CD8-positive, alpha-beta memory T cell (primary cell): ENCODE measurements around the gene NTN4. TPM values are rescaled to one million over a fixed set of nuclear protein-coding genes. Genes with fewer than 3 reads are reported as not detected.

Experiments
- CTCF ChIA-PET: fragments of 350-600 bp; sonication (Branson Sonifier 250); formaldehyde crosslinking; loops from one replicate; lab custom pipeline; 2021; ENCODE audit warnings: antibody characterized with exemption; lab: Charles Lee
- POLR2A ChIA-PET: fragments of 350-600 bp; sonication (Branson Sonifier 250); formaldehyde crosslinking; loops from one replicate; lab custom pipeline; 2021; ENCODE audit warnings: antibody characterized with exemption; lab: Charles Lee
- DNase-seq, 5 donors: peaks; one replicate each; pipeline versions ENCODE4 v3.0.0 to v3.0.0-alpha.2; 2020 to 2022; ENCODE audit warnings: mixed read lengths in 1 of 5
- H3K27ac ChIP-seq: one replicate; pipeline ENCODE4 v1.7.0; 2013; ENCODE audit warnings: low read depth, mild to moderate bottlenecking, low read length, moderate library complexity
- H3K27me3 ChIP-seq: 2 replicates; pipeline ENCODE4 v1.7.0; 2013; ENCODE audit warnings: low read length, mild to moderate bottlenecking; ENCODE audit not compliant: insufficient read depth, poor library complexity, severe bottlenecking
- H3K36me3 ChIP-seq: 2 replicates; pipeline ENCODE4 v1.7.0; 2013; ENCODE audit warnings: mild to moderate bottlenecking, low read length, moderate library complexity; ENCODE audit not compliant: insufficient read depth
- H3K4me1 ChIP-seq: 2 replicates; pipeline ENCODE4 v1.7.0; 2013; ENCODE audit warnings: mild to moderate bottlenecking, low read length, moderate library complexity; ENCODE audit not compliant: insufficient read depth
- H3K4me3 ChIP-seq: 2 replicates; pipeline ENCODE4 v1.7.0; 2013; ENCODE audit warnings: mild to moderate bottlenecking, low read length
- H3K9me3 ChIP-seq: 2 replicates; pipeline ENCODE4 v1.7.0; 2013; ENCODE audit warnings: mild to moderate bottlenecking, low read length
- H3K27ac Mint-ChIP-seq, 8 donors: one replicate each; pipeline ENCODE4 v1.8.0; 2020 to 2021; ENCODE audit warnings: mixed read lengths in 8 of 8, mild to moderate bottlenecking in 6 of 8, inconsistent platforms in 3 of 8, moderate library complexity in 3 of 8
- H3K27me3 Mint-ChIP-seq, 2 donors: one replicate each; pipeline ENCODE4 v1.8.0; 2020 to 2021; ENCODE audit warnings: mixed read lengths in 2 of 2, mild to moderate bottlenecking in 1 of 2, moderate library complexity in 1 of 2
- H3K36me3 Mint-ChIP-seq, 3 donors: one replicate each; pipeline ENCODE4 v1.8.0; 2020 to 2021; ENCODE audit warnings: mixed read lengths in 3 of 3, inconsistent platforms in 1 of 3, mild to moderate bottlenecking in 1 of 3
- H3K4me1 Mint-ChIP-seq, 3 donors: one replicate each; pipeline ENCODE4 v1.8.0; 2020 to 2021; ENCODE audit warnings: mixed read lengths in 3 of 3, inconsistent platforms in 1 of 3, mild to moderate bottlenecking in 1 of 3
- H3K4me3 Mint-ChIP-seq, 7 donors: one replicate each; pipeline ENCODE4 v1.8.0; 2020 to 2021; ENCODE audit warnings: mixed read lengths in 7 of 7, mild to moderate bottlenecking in 6 of 7, moderate library complexity in 4 of 7, inconsistent platforms in 2 of 7
- H3K9me3 Mint-ChIP-seq, 5 donors: one replicate each; pipeline ENCODE4 v1.8.0; 2020 to 2022; ENCODE audit warnings: mixed read lengths in 5 of 5, mild to moderate bottlenecking in 3 of 5, moderate library complexity in 2 of 5, inconsistent platforms in 1 of 5
- polyA plus RNA-seq: library from polyadenylated mRNA; unstranded; fragments of 300-500 nt; fragmentation: Illumina TruSeq; gene quantifications from one replicate; pipeline ENCODE4 v1.2.3, GENCODE V29; 2021
- total RNA-seq, 2 experiments: library from RNA; stranded (reverse); gene quantifications; one replicate each; pipeline ENCODE4 v1.2.3, GENCODE V29; 2021

NTN4 gene
- total and polyA plus RNA-seq, 3 experiments from 2014 or later = 4.2 TPM; not detected in 2

DNA sequence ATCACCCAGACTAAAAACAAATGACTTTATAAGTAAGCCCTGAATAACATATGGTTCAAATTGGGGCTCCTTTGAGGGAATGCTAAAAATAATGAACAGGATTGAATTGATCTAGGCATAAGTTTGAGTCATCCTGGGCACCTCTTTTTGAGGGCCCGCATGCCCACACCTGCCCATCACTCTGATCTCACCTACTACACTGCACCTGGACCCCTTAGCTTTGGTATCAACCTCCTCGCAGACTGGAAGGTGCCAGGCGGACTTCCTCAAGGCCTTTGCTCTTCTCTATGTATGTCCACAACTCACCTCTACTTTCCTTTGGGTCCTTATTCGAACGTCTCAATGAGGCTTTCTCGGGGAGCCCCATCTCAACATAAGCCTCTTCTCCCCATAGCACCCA, 17.2 kb downstream of the NTN4 start:
- CTCF ChIA-PET = no interaction called here
- H3K27me3 ChIP-seq = no peaks in the 10 kb centered on the region
- no peak overlapping the region for H3K27ac Mint-ChIP-seq
- no peak for DNase-seq
- peaks cover 0 to 9% (median 3%) of the 10 kb centered on the region in 5 donors for H3K9me3 Mint-ChIP-seq
- H3K4me1 ChIP-seq = no peaks in the 10 kb centered on the region
- no peak overlapping the region for H3K27ac ChIP-seq
- no peaks in the 10 kb centered on the region for H3K9me3 ChIP-seq
- H3K4me1 Mint-ChIP-seq = no peaks in the 10 kb centered on the region
- no peak overlapping the region for H3K4me3 Mint-ChIP-seq
- H3K36me3 ChIP-seq = no peaks in the 10 kb centered on the region
- peaks cover 6 to 53% of the 10 kb centered on the region in 2 donors for H3K27me3 Mint-ChIP-seq
- H3K4me3 ChIP-seq = no peak overlapping the region
- H3K36me3 Mint-ChIP-seq = peaks cover 0 to 38% (median 2%) of the 10 kb centered on the region in 3 donors
- POLR2A ChIA-PET = no interaction called here

DNA sequence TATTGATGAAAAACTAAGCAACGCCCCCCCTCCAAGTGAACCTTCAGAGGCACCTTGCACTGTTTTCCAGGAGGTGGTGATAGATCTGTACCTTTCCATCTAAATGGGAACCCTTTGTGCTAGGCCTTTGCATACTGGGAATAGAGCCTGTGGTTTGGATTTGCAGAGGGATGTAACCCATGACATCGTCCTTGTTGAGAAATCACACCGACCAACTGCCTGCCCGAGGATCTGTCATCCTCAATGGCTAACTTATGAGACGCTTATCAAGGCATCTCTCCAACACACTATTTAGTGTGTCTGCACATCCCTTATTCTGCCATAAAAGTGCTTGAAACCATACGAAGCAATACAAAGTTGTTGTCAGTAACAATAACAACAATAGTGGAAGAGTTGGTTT, 22.9 kb downstream of the NTN4 start:
- Histone ChIP-seq H3K4me1 (no peaks in the 10 kb centered on the region), H3K36me3 (no peaks in the 10 kb centered on the region), H3K9me3 (no peaks in the 10 kb centered on the region), H3K4me3 (no peak overlapping the region), H3K27ac (no peak overlapping the region), H3K27me3 (no peaks in the 10 kb centered on the region)
- H3K4me1 Mint-ChIP-seq = no peaks in the 10 kb centered on the region
- peaks cover 0 to 14% (median 2%) of the 10 kb centered on the region in 3 donors for H3K36me3 Mint-ChIP-seq
- CTCF ChIA-PET = no interaction called here
- POLR2A ChIA-PET = no interaction called here
- H3K27me3 Mint-ChIP-seq = peaks cover 1 to 58% of the 10 kb centered on the region in 2 donors
- no peak overlapping the region for H3K27ac Mint-ChIP-seq
- DNase-seq = no peak
- H3K9me3 Mint-ChIP-seq = no peaks in the 10 kb centered on the region
- H3K4me3 Mint-ChIP-seq = no peak overlapping the region

DNA sequence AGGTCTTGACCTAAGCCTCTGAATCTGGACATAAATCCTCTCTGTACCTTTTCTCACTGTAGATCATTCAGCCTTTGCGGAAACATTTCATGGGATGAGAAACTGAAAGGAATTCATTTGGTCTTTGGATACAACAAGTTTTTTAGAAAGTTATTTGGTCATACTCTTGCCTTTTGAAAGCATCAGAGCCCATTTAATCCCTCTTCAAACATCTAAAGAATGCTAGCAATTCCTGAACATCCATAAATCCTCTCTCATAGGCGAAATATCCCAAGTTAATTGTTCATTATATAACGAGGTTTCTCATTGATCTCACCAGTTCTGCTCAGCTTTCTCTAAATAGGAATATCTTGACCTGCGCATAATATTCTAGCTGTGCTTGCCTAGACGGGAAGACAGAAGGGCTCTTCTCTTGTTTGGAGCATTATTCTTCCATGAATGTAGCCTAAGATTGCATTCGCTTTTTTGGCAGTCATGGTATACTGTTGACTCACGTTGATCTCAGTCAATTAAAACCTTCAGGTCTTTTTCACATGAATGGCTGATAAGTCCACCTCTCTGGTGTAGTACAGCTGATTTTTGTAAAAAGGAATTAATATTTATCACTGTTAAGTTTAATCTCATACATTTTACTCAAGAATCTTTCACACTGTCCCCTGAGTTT, 24.1 kb downstream of the NTN4 start:
- no peaks in the 10 kb centered on the region for H3K4me1 Mint-ChIP-seq

DNA sequence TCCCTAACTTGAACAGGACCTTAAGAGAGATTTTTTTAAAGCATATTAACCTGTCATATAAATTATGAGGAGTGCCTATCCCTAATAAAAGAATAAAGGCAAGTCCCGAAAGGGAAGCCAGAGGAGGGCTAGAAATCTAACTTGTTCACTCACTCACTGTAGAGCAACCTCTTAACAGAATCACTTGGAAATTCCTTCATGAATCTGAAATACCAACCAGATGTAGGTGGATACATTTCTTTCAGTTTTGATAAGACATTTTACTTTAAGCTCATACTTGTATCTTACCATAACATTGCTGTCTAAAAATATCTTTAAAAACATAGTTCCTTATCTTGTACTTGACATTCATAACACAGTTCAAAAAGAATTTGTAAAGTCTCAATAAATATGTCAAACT, 25.7 kb downstream of the NTN4 start:
- Mint-ChIP-seq H3K27me3 (peaks cover 4 to 60% of the 10 kb centered on the region in 2 donors), H3K36me3 (peaks cover 0 to 5% (median 0%) of the 10 kb centered on the region in 3 donors)

More for the DNA sequence above, 24.1 kb downstream of the NTN4 start:
- no peaks in the 10 kb centered on the region for H3K9me3 ChIP-seq
- no peak overlapping the region for H3K27ac ChIP-seq
- Mint-ChIP-seq H3K27ac (no peak overlapping the region), H3K4me3 (no peak overlapping the region), H3K27me3 (peaks cover 3 to 56% of the 10 kb centered on the region in 2 donors), H3K9me3 (no peaks in the 10 kb centered on the region), H3K36me3 (peaks cover 0 to 10% (median 0%) of the 10 kb centered on the region in 3 donors)
- H3K27me3 ChIP-seq = no peaks in the 10 kb centered on the region
- DNase-seq = no peak
- ChIA-PET CTCF (no interaction called here), POLR2A (no interaction called here)
- H3K36me3 ChIP-seq = no peaks in the 10 kb centered on the region
- no peaks in the 10 kb centered on the region for H3K4me1 ChIP-seq
- H3K4me3 ChIP-seq = no peak overlapping the region

DNA sequence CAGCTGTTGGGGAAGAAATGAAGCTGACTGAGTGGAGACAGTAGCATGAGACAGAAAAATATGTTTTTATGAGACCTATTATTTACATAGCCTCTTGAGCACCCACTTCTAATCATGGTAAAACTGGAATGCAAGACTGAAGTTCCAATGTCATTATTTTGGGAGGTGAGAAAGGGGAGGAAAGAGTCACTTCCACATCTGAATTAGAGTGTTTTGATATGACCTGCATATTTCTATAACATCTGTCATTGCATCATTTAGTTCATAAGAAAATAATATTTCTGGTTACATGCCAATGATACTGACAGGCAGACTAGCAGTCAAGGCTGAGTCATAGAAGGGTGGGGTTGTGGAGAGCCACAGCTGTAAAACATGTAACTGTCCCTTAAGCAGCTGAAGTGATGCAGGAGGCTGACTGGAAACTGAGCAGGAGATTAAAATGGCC, 26.7 kb downstream of the NTN4 start:
- DNase-seq = no peak
- Mint-ChIP-seq H3K9me3 (no peaks in the 10 kb centered on the region), H3K27ac (no peak overlapping the region), H3K4me3 (no peak overlapping the region), H3K27me3 (peaks cover 4 to 55% of the 10 kb centered on the region in 2 donors), H3K4me1 (no peaks in the 10 kb centered on the region), H3K36me3 (no peaks in the 10 kb centered on the region)
- H3K27ac ChIP-seq = no peak overlapping the region
- no peaks in the 10 kb centered on the region for H3K27me3 ChIP-seq
- CTCF ChIA-PET = no interaction called here
- H3K9me3 ChIP-seq = no peaks in the 10 kb centered on the region
- H3K4me3 ChIP-seq = no peak overlapping the region
- POLR2A ChIA-PET = no interaction called here
- H3K4me1 ChIP-seq = no peaks in the 10 kb centered on the region
- H3K36me3 ChIP-seq = no peaks in the 10 kb centered on the region

More for the DNA sequence above, 25.7 kb downstream of the NTN4 start:
- Histone ChIP-seq H3K4me3 (no peak overlapping the region), H3K36me3 (no peaks in the 10 kb centered on the region), H3K4me1 (no peaks in the 10 kb centered on the region), H3K9me3 (no peaks in the 10 kb centered on the region), H3K27ac (no peak overlapping the region), H3K27me3 (no peaks in the 10 kb centered on the region)
- Mint-ChIP-seq H3K4me1 (no peaks in the 10 kb centered on the region), H3K9me3 (no peaks in the 10 kb centered on the region), H3K4me3 (no peak overlapping the region), H3K27ac (no peak overlapping the region)
- ChIA-PET CTCF (no interaction called here), POLR2A (interaction anchor here (0.6 kb wide), 1 partner anchor 39 kb away, joined by 4 read pairs; no protein-coding TSS in a partner anchor)
- no peak for DNase-seq

DNA sequence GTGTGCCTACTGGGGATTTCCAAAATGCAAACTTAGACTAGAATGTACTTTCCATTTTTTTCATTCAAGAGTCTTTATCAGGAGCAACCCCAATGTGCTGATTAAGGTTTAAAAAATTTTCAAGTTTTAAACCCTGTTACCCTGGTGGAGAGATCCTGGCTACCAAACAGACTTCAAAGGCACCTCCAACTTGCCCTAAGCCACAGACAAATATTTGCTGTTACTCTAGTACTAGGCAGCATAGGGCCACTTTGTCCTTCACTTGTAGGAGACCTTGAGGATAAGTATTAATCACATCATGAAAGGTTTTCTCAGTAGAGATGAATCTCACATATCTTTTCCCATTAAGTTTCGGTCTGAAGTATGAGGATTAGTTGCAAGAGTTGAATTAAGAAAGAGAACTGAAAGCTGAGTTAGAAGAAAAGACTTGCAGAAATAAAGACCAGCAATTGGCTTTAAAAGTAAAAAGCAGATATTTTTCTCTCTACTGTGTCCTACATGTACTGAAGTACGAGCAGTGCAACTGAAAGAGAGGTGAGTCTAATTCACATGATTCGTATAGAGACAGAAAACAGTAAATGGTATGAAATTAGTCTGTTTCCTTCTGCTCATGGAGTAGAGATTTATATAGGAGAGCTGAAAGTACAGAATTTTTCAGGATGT, 28.3 kb downstream of the NTN4 start:
- Mint-ChIP-seq H3K36me3 (no peaks in the 10 kb centered on the region), H3K27me3 (peaks cover 6 to 43% of the 10 kb centered on the region in 2 donors), H3K27ac (no peak overlapping the region), H3K4me1 (no peaks in the 10 kb centered on the region), H3K4me3 (no peak overlapping the region), H3K9me3 (no peaks in the 10 kb centered on the region)
- Histone ChIP-seq H3K4me1 (no peaks in the 10 kb centered on the region), H3K27ac (no peak overlapping the region), H3K4me3 (no peak overlapping the region), H3K9me3 (no peaks in the 10 kb centered on the region), H3K36me3 (no peaks in the 10 kb centered on the region), H3K27me3 (no peaks in the 10 kb centered on the region)
- POLR2A ChIA-PET = no interaction called here
- no peak for DNase-seq
- CTCF ChIA-PET = no interaction called here

DNA sequence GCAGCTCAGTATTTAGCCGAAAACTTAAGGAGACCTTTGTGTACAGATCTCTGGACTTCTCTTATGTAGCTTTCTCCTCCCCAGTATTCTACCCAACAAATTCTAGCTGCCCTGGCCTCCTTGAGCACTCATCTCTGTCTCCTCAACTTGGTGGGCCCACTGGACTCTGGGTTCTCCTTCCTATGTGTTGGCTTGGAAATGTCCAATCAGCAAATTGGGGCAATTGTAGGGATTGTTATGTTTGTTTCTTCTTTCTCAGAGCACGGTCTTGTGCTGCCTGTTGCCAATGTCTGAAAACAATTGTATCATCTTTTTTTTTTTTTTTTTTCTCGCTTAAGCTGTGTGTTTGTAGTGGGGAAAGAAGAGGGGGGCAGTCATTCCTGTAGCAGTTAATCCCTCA, 30.2 kb downstream of the NTN4 start:
- H3K9me3 ChIP-seq = no peaks in the 10 kb centered on the region
- Mint-ChIP-seq H3K9me3 (no peaks in the 10 kb centered on the region), H3K27ac (no peak overlapping the region), H3K4me1 (no peaks in the 10 kb centered on the region), H3K27me3 (peaks cover 5 to 39% of the 10 kb centered on the region in 2 donors), H3K36me3 (no peaks in the 10 kb centered on the region), H3K4me3 (no peak overlapping the region)
- H3K27me3 ChIP-seq = no peaks in the 10 kb centered on the region
- H3K36me3 ChIP-seq = no peaks in the 10 kb centered on the region
- ChIA-PET CTCF (interaction anchor here (1.4 kb wide), 1 partner anchor 10 kb away, joined by 3 read pairs; no protein-coding TSS in a partner anchor), POLR2A (no interaction called here)
- H3K4me3 ChIP-seq = no peak overlapping the region
- no peak overlapping the region for H3K27ac ChIP-seq
- no peak for DNase-seq
- no peaks in the 10 kb centered on the region for H3K4me1 ChIP-seq

DNA sequence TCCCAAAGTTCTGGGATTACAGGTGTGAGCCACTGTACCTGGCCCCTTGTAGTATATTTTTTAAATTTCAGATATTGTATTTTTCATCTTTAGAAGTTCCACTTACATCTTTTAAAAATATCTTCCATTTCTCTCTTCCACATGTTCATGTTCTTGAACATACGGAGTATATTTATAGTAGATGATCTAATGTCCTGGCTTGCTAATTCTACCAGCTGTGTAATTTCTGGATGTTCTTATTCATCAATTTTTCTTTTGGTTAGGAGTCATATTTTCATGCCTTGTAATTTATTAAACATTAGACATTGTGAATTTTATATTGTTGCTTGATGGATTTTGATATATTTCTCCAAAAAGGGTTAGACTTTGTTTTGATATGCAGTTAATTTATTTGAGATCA, 30.8 kb downstream of the NTN4 start:
- no peaks in the 10 kb centered on the region for H3K4me1 ChIP-seq
- Mint-ChIP-seq H3K4me1 (no peaks in the 10 kb centered on the region), H3K4me3 (no peak overlapping the region), H3K36me3 (no peaks in the 10 kb centered on the region), H3K27me3 (peaks cover 5 to 35% of the 10 kb centered on the region in 2 donors), H3K9me3 (no peaks in the 10 kb centered on the region), H3K27ac (no peak overlapping the region)
- DNase-seq = no peak
- no peak overlapping the region for H3K27ac ChIP-seq
- no peaks in the 10 kb centered on the region for H3K36me3 ChIP-seq
- H3K4me3 ChIP-seq = no peak overlapping the region
- POLR2A ChIA-PET = no interaction called here
- no peaks in the 10 kb centered on the region for H3K9me3 ChIP-seq
- CTCF ChIA-PET = no interaction called here
- no peaks in the 10 kb centered on the region for H3K27me3 ChIP-seq
